NB4 (cell line): Measurements from ENCODE around the gene MAJIN.

Experiments used
- CTCF ChIP-seq: IDR thresholded peaks from one replicate; pipeline ENCODE4 v1.5.1; 2012; ENCODE audit warnings: low read depth, low read length
- POLR2A ChIP-seq: IDR thresholded peaks from 2 replicates; pipeline ENCODE4 v1.6.1; 2011; ENCODE audit warnings: mild to moderate bottlenecking; ENCODE audit not compliant: insufficient read length; ENCODE audit errors: extremely low read depth
- TF ChIP-seq, protein P1 (sequence below): IDR thresholded peaks from 2 replicates; pipeline ENCODE4 v1.6.1; 2011; ENCODE audit warnings: low read depth, low read length

DNA sequence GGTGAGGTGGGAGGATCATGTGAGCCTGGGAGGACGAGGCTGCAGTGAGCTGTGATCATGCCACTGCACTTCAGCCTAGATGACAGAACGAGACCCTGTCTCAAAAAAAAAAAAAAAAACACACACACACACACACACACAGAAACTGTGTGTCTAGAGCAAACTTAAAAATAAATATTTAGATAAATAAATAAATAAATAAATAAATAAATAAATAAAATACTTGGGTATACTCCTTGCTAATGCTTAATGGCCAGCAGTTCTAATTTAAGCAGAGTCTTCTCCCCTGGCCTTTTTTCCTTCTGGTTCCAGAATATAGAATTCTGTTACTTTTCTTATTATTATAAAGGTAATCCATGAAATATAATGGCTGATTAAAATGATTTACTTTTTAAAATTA lies 37.0 kb upstream of the MAJIN start:
- TF ChIP-seq CTCF (no peak), POLR2A (no peak)
- TF ChIP-seq, protein P1, sequence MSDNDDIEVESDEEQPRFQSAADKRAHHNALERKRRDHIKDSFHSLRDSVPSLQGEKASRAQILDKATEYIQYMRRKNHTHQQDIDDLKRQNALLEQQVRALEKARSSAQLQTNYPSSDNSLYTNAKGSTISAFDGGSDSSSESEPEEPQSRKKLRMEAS = no peak
